ENCODE results near the gene RAP1GAP2.

DNA sequence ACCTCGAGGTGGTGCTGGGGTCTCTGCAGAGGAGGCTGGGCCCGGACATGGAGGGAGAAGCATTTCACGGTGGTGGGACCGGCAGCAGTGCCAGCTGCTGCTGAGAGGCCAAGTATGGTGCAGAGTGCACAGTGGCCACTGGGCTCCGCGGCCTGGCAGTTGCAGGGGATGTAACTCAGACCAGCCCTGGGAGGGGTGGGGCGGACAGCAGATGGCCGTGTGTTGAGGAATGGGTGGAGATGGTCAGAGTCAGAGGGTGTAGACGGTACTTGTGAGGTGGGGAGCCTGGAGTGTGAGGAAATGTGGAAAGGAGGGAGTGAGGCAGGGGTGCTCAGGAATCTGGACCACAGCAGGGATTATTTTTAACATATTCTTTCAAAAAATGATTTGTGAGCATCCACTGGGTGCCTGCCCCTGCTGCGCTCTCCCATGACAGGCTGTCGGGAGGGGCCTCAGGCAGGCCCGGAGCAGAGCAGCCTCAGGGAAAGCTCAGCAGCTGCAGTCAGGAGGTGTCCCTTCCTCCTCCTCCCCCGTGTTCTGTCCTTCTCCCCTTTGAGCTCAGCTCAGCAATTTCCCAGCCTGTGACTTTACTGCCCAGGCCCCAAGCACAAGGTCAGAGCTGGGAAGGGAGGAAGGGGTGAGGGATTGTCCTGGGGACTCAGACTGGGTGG, 113.1 kb downstream of the RAP1GAP2 start:
- TF ChIP-seq POLR2A (IDR thresholded peaks at IDR 0.05) = no peak
- no peak for TF ChIP-seq CTCF (IDR thresholded peaks at IDR 0.05)
